M059J (cell line): ENCODE data around the gene THAP8. TPM values are rescaled to one million over a fixed set of nuclear protein-coding genes. Genes with fewer than 3 reads are reported as not detected.

ENCODE experiments used
- DNase-seq: peaks from one replicate; pipeline ENCODE4 v3.0.0-alpha.2; 2012; ENCODE audit warnings: low read depth
- total RNA-seq: library from RNA; depleted of rRNA; stranded (reverse); fragments of >200 nt; shearing (Covaris generic); gene quantifications from 2 replicates; pipeline ENCODE4 v1.2.3, GENCODE V29; 2014; rRNA removed

Gene THAP8
- total RNA-seq, result 4.3 and 6.8 TPM in 2 replicates

DNA sequence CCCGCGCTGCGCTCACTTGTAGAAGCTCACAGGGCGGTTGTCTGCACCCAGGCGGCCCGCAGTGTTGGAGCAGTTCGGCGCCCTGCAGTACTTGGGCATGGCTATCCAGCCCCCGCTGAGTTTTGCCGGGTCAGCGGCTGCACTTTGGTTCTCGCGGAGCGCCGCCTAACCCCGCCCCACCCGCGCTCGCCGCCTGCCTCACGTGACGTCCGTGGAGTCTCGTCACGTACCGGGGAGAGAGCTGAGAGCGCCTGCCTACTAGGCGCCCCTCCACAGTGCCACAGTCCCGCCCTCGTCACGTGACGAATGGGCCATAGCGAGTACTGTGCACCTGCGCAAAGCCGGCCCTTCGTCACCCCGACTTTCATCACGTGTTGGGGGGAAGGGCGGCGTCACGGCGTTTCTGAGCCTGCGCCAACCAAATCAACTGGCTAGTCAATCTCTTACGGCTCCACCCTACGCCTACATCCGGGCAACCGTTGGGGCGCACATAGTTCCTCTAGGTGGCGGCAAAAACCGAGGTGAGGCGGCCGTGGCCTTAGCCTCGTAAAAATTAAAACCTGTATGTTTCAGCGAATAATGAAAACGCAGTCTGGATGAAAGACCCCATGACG lies at the start of gene THAP8:
Gene THAP8, minus strand, starts transcription at position 167 of the 614 bp plus-strand sequence. Its CDS starts 68 bp downstream, at position 99.
- DNase-seq, result peak; percentile 99

GRCh38 chr19:36103040-36103626 lies 49.0 kb upstream of the THAP8 start:
- no peak for DNase-seq

GRCh38 chr19:36101550-36102327 lies 47.7 kb upstream of the THAP8 start:
- DNase-seq, result no peak

GRCh38 chr19:36100476-36100875 lies 46.4 kb upstream of the THAP8 start:
- no peak for DNase-seq

DNA sequence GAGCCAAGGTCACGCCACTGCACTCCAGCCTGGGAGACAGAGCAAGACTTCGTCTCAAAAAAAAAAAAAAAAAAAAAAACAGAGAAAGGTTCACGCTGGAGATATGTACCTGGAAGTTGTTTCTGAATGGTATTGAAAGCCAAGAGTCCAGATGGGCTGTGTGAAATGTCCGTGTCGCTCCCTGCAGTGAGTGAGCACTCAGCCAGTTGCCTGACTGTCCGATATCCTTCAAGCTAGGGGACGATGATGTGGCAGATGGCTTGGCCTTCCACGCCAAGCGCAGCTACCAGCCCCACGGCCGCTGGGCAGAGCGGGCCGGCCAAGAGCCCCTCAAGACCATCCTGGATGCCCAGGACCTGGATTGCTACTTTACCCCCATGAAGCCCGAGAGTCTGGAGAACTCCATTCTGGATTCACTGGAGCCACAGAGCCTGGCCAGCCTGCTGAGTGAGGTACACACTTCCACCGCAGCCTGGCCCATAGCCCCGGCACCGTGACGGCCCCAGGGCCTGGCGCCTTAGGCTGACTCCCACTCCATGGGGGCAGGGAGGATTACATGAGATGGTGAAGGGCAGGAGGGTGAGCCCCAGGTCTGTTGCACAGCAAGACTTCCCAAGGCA lies 45.2 kb upstream of the THAP8 start:
- no peak for DNase-seq

DNA sequence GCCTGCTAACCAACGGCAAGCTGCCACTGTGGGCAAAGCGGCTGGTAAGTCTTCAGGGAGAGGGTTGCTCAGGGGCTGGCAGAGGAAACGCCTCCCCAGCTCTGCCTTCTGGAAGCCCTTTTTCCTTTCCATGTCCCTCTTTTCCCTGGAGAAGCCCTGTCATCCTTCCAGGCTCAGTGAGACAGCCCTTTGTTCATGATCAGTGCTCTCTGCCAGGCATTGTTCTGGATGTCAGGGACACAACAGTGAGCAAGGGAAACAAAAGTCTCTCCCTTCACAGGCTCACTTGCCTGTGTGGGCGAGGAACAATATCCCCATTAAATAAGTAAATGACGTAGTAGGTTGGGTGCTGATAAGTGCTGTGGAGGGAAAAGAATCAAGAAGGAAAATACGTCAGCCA lies 43.0 kb upstream of the THAP8 start:
- DNase-seq, result no peak

GRCh38 chr19:36093687-36094086 lies 39.6 kb upstream of the THAP8 start:
- DNase-seq, result no peak

GRCh38 chr19:36093146-36093662 lies 39.1 kb upstream of the THAP8 start:
- no peak for DNase-seq

GRCh38 chr19:36092566-36092965 lies 38.5 kb upstream of the THAP8 start:
- DNase-seq, result no peak

DNA sequence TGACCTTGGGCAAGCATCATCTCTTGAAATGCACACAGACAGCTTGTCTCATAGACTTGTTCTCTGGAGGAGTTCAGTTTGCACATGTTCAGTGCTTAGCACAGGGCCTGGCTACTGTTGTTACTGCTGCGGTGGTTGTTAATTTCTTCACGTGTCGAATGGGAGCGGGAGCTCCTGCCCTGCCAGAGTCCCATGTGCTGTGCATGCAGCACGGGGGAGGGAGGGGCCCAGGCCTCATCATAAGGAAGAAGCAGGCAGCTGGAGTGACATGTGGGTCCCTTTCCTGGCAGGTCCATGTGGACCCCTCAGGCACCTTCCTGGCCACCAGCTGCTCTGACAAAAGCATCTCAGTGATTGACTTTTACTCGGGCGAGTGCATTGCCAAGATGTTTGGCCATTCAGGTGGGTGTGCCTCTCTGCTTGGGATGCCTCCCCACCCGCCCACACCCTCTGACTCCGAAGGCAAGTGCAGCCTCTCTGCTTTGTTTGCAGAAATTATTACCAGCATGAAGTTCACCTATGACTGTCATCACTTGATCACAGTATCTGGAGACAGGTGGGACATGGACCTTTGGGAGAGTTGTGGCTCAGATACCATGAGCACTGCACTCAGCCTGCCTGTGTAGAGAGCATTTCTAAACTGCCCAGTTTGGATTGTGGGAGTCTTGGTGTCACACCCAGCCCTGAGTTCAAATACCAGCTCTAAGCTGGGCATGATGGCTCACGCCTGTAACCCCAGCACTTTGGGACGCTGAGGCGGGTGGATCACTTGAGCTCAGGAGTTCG lies 37.0 kb upstream of the THAP8 start:
- no peak for DNase-seq

GRCh38 chr19:36089847-36090246 lies 35.8 kb upstream of the THAP8 start:
- no peak for DNase-seq

GRCh38 chr19:36086326-36086725 lies 32.2 kb upstream of the THAP8 start:
- no peak for DNase-seq

DNA sequence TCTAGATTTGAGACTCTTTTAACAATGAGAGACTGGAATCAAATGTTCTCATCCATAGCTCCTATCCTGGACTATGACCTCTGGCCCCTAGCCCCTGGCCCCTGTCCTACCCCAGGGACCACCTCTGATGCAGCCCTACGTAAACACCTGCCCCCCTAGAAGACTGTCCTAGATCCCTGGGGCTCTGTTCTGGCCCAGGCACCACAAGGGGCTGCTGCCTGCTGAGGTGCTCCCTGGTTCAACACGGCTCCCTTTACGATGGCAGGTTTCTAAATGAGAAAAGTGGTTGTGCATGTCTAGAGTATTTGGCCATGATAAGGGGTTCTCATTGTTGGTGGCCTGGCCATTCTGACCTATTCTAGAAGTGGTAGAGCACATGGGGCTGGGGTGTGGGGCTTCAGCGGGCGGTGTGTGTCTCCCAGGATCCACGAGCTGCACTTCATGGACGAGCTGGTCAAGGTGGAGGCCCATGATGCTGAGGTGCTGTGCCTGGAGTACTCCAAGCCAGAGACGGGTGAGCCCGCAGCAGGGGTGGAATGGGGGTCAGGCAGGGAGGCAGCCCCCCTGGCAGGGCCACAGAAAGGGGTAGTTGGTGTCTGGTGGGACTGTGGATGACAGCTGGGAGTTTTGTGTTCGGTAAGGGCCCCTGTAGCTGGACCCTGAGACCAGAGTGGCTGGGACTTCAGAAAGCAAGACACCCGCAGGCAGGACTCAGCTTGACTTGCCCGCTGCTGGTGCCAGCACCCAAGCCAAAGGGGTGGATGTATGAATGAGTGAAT lies 30.3 kb upstream of the THAP8 start:
- DNase-seq, result no peak

GRCh38 chr19:36082916-36083315 lies 28.8 kb upstream of the THAP8 start:
- no peak for DNase-seq

DNA sequence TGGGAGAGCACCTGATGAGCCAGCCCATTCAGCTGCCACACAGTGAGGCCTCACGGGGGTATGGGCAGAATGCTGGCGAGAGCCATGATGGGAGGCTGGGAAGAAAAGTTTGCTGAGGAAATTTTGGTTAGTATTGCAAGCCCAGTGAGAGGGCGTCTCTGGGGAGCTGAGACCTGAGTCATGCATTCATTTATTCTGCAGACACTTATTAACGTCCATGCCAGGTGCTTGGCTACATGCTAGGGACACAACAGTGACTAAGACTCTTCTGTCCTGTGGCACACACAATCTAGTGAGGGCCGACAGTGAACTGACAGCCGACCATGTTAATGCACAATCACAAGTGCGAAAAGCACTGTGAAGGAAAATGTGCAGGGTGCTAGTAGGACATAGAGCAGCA lies 27.8 kb upstream of the THAP8 start:
- no peak for DNase-seq

GRCh38 chr19:36081385-36081784 lies 27.3 kb upstream of the THAP8 start:
- DNase-seq, result no peak

- DNase-seq, result no peak
Measured at GRCh38 chr19:36079389-36079945, 25.4 kb upstream of the THAP8 start.

DNA sequence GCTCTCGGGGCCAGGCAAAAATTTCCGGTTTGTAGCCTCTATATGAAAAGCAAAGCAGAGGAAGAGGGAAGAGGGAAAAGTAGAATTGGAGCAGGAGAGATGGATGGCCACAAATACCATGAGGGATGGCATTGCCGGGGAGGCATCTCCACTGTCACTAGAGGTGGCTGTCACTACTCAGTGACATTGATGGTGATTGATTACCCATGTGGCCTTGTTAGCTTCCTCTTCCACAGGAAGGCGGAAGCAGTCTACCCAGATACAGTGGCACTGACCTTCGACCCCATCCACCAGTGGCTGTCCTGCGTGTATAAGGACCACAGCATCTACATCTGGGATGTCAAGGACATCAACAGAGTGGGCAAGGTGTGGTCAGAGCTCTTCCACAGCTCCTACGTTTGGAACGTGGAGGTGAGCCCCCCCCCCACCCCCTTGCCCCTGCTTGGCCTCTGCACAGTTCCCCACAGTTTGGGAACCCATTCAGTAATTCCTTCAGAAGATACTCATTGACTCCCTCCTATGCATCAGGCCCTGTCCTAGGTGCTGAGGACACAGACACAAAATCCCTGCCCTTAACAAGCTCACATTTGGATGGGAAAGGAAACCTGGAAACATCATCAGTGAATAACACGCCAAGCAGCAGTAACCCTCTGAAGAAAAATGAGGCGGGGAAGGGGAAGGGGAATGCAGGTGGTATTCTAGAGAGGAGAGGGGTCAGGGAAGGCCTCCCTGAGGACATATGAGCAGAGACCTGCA lies 19.2 kb upstream of the THAP8 start:
- no peak for DNase-seq

- DNase-seq, result no peak
Measured at GRCh38 chr19:36072081-36072480, 18.0 kb upstream of the THAP8 start.
